Adrenal gland (tissue), 5 donors: ENCODE results near the gene PSMB1.
"Not testable (repeated sequence)": the region's sequence is repeated elsewhere in the genome, so short reads cannot be mapped to it uniquely, and the experiment has no call there.

Experiments
- POLR2A ChIP-seq, 2 donors: fragments of 450-650 bp; IDR thresholded peaks; one replicate each; pipeline ENCODE4 v1.6.1; 2017; ENCODE audit warnings: antibody characterized with exemption in 2 of 2, mild to moderate bottlenecking in 2 of 2, moderate library complexity in 1 of 2
- TF ChIP-seq, protein P1 (sequence below), 6 experiments: fragments of 450-650 bp in 4 of 6; fragments of 200-600 bp in 2 of 6; sonication (generic) in 1 of 6; IDR thresholded peaks; 1 replicate in 5 of 6; 2 replicates in 1 of 6; pipeline versions ENCODE4 v1.5.1 to v1.8.0; 2016 to 2021; ENCODE audit warnings: antibody characterized with exemption in 6 of 6, mild to moderate bottlenecking in 2 of 6, moderate library complexity in 1 of 6
- donor health status: DM: no; HTN: no; CAD: no.

- TF ChIP-seq POLR2A (IDR thresholded peaks at IDR 0.05) = not testable (repeated sequence)
- TF ChIP-seq, protein P1, sequence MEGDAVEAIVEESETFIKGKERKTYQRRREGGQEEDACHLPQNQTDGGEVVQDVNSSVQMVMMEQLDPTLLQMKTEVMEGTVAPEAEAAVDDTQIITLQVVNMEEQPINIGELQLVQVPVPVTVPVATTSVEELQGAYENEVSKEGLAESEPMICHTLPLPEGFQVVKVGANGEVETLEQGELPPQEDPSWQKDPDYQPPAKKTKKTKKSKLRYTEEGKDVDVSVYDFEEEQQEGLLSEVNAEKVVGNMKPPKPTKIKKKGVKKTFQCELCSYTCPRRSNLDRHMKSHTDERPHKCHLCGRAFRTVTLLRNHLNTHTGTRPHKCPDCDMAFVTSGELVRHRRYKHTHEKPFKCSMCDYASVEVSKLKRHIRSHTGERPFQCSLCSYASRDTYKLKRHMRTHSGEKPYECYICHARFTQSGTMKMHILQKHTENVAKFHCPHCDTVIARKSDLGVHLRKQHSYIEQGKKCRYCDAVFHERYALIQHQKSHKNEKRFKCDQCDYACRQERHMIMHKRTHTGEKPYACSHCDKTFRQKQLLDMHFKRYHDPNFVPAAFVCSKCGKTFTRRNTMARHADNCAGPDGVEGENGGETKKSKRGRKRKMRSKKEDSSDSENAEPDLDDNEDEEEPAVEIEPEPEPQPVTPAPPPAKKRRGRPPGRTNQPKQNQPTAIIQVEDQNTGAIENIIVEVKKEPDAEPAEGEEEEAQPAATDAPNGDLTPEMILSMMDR (IDR thresholded peaks at IDR 0.05) = not testable (repeated sequence)
These were observed 44.0 kb downstream of the PSMB1 start for GRCh38 chr6:170508892-170509722.
